ENCODE measurements around the gene SOX1. TPM values are rescaled to one million over a fixed set of nuclear protein-coding genes. Genes with fewer than 3 reads are reported as not detected.

The SOX1 gene
- total RNA-seq, 1 experiment from 2014 or later, result not detected

GRCh38 chr13:112072534-112073244, 5.7 kb downstream of the SOX1 start:
- DNase-seq (ENCODE audit: low read depth), result no peak

- no peak for DNase-seq (ENCODE audit: low read depth)
Measured at GRCh38 chr13:112073245-112074138, 6.5 kb downstream of the SOX1 start.

- DNase-seq (ENCODE audit: low read depth), result no peak
Measured at GRCh38 chr13:112074139-112074865, 7.4 kb downstream of the SOX1 start.

GRCh38 chr13:112077729-112078128, 10.8 kb downstream of the SOX1 start:
- DNase-seq (ENCODE audit: low read depth), result no peak

- no peak for DNase-seq (ENCODE audit: low read depth)
Measured at GRCh38 chr13:112078216-112078615, 11.3 kb downstream of the SOX1 start.

- no peak for DNase-seq (ENCODE audit: low read depth)
Measured at GRCh38 chr13:112078879-112079531, 12.1 kb downstream of the SOX1 start.

GRCh38 chr13:112079696-112080095, 12.7 kb downstream of the SOX1 start:
- DNase-seq (ENCODE audit: low read depth), result no peak

- DNase-seq (ENCODE audit: low read depth), result no peak
Measured at GRCh38 chr13:112083971-112084370, 17.0 kb downstream of the SOX1 start.

GRCh38 chr13:112092453-112092852, 25.5 kb downstream of the SOX1 start:
- DNase-seq (ENCODE audit: low read depth), result no peak

- DNase-seq (ENCODE audit: low read depth), result no peak
Measured at GRCh38 chr13:112095354-112095753, 28.4 kb downstream of the SOX1 start.

GRCh38 chr13:112096959-112097358, 30.0 kb downstream of the SOX1 start:
- DNase-seq (ENCODE audit: low read depth), result no peak

- no peak for DNase-seq (ENCODE audit: low read depth)
Measured at GRCh38 chr13:112097770-112098169, 30.8 kb downstream of the SOX1 start.

GRCh38 chr13:112098699-112099098, 31.8 kb downstream of the SOX1 start:
- no peak for DNase-seq (ENCODE audit: low read depth)

- no peak for DNase-seq (ENCODE audit: low read depth)
Measured at GRCh38 chr13:112101360-112101930, 34.5 kb downstream of the SOX1 start.

GRCh38 chr13:112102243-112102642, 35.3 kb downstream of the SOX1 start:
- DNase-seq (ENCODE audit: low read depth), result no peak

GRCh38 chr13:112103260-112103838, 36.4 kb downstream of the SOX1 start:
- DNase-seq (ENCODE audit: low read depth), result no peak

- DNase-seq (ENCODE audit: low read depth), result no peak
Measured at GRCh38 chr13:112103961-112104880, 37.3 kb downstream of the SOX1 start.

- no peak for DNase-seq (ENCODE audit: low read depth)
Measured at GRCh38 chr13:112104881-112105234, 37.9 kb downstream of the SOX1 start.

GRCh38 chr13:112105244-112105681, 38.3 kb downstream of the SOX1 start:
- DNase-seq (ENCODE audit: low read depth), result no peak

- DNase-seq (ENCODE audit: low read depth), result no peak
Measured at GRCh38 chr13:112105892-112106291, 38.9 kb downstream of the SOX1 start.

Measured in LHCN-M2 (cell line).